ENCODE results near the gene E2F1. TPM values are rescaled to one million over a fixed set of nuclear protein-coding genes. Genes with fewer than 3 reads are reported as not detected.

The E2F1 gene
- 16.8 and 19.5 TPM in 2 replicates for total RNA-seq

GRCh38 chr20:33686100-33686983, at the start of gene E2F1:
TSS of gene E2F1 (minus strand) at chr20:33686385. CDS start at chr20:33686264, 121 bp downstream.

GRCh38 chr20:33731693-33732165, 45.5 kb upstream of the E2F1 start, which contains the start of gene ZNF341:
TSS of gene ZNF341 (plus strand) at chr20:33731996. CDS start at chr20:33732022, 26 bp downstream.

GRCh38 chr20:33719989-33720709, 34.0 kb upstream of the E2F1 start, which contains the start of gene PXMP4:
TSS of gene PXMP4 (minus strand) at chr20:33720310. CDS start at chr20:33720207, 103 bp downstream.

GRCh38 chr20:33674294-33675135, 11.7 kb downstream of the E2F1 start, which contains the start of gene NECAB3:
TSS of gene NECAB3 (minus strand) at chr20:33674428. CDS start at chr20:33674352, 76 bp downstream.

GRCh38 chr20:33666293-33667244, 19.6 kb downstream of the E2F1 start, which contains the start of gene ACTL10:
TSS of gene ACTL10 (plus strand) at chr20:33666943. CDS start at chr20:33667498, 555 bp downstream.

GRCh38 chr20:33662172-33662571, 24.0 kb downstream of the E2F1 start, which contains the start of gene C20orf144:
TSS of gene C20orf144 (plus strand) at chr20:33662327. CDS start at chr20:33662346, 19 bp downstream.

Other genes starting within 250 kb of the E2F1 start
- 16.8 and 16.9 TPM in 2 replicates for gene SNTA1, start 242.6 kb downstream of the E2F1 start, total RNA-seq
- 1.7 and 2.1 TPM in 2 replicates for gene CBFA2T2, start 196.3 kb downstream of the E2F1 start, total RNA-seq
- 0.30 and 0.84 TPM in 2 replicates for gene C20orf144, start 24.1 kb downstream of the E2F1 start, total RNA-seq
- 2.0 and 2.1 TPM in 2 replicates for gene ACTL10, start 19.4 kb downstream of the E2F1 start, total RNA-seq
- 15.1 and 20.7 TPM in 2 replicates for gene NECAB3, start 12.0 kb downstream of the E2F1 start, total RNA-seq
- 8.5 and 10.4 TPM in 2 replicates for gene PXMP4, start 33.9 kb upstream of the E2F1 start, total RNA-seq
- gene ZNF341, start 45.6 kb upstream of the E2F1 start, total RNA-seq = 1.3 and 1.9 TPM in 2 replicates
- 27.1 and 30.5 TPM in 2 replicates for gene CHMP4B, start 125.0 kb upstream of the E2F1 start, total RNA-seq

Measured in bronchus fibroblast of lung (primary cell).